CD4-positive, alpha-beta T cell treated with Interleukin-17A for 4 hours (primary cell): ENCODE data around the gene PCMT1.

ENCODE experiments used
- DNase-seq: peaks from one replicate; pipeline ENCODE4 v3.0.0-alpha.2; 2020; ENCODE audit warnings: mixed read lengths

PCMT1 gene

GRCh38 chr6:149856256-149856994, 106.9 kb downstream of the PCMT1 start:
- no peak for DNase-seq

GRCh38 chr6:149857541-149857940, 108.0 kb downstream of the PCMT1 start:
- DNase-seq, result no peak

- DNase-seq, result no peak
Observed at GRCh38 chr6:149859368-149859767, 109.8 kb downstream of the PCMT1 start.

GRCh38 chr6:149859938-149860337, 110.4 kb downstream of the PCMT1 start:
- DNase-seq, result no peak

DNA sequence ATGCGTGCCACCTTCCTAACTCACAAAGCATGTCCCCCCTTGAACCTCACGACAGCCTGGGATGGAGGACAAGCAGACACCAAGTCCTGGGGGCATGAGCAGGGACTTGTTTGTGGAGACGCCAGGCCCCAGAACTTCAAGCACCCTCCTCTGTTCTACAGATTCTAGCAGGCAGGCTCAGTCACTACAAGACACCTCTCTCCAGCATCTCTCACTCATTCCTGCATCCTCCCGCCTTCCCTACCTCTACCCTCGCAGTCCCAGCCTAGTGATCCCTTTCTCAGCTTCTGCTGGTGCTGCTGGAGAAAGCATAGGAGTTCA, 110.9 kb downstream of the PCMT1 start:
- no peak for DNase-seq
